A549 treated with DMSO at 1 μM for 4 hours (cell line): ENCODE measurements around the gene WDR43. TPM values are rescaled to one million over a fixed set of nuclear protein-coding genes. Genes with fewer than 3 reads are reported as not detected.

Experiments used
- total RNA-seq: library from RNA; stranded (reverse); fragments of 200-300 nt; extraction: Qiagen RNA extraction; gene quantifications from 5 replicates; pipeline ENCODE4 v1.2.3, GENCODE V29; 2022; ENCODE audit warnings: low read depth

The WDR43 gene, protein sequence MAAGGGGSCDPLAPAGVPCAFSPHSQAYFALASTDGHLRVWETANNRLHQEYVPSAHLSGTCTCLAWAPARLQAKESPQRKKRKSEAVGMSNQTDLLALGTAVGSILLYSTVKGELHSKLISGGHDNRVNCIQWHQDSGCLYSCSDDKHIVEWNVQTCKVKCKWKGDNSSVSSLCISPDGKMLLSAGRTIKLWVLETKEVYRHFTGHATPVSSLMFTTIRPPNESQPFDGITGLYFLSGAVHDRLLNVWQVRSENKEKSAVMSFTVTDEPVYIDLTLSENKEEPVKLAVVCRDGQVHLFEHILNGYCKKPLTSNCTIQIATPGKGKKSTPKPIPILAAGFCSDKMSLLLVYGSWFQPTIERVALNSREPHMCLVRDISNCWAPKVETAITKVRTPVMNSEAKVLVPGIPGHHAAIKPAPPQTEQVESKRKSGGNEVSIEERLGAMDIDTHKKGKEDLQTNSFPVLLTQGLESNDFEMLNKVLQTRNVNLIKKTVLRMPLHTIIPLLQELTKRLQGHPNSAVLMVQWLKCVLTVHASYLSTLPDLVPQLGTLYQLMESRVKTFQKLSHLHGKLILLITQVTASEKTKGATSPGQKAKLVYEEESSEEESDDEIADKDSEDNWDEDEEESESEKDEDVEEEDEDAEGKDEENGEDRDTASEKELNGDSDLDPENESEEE
- 84.5 to 107 TPM (median 96.4 TPM) in 5 replicates for total RNA-seq

DNA sequence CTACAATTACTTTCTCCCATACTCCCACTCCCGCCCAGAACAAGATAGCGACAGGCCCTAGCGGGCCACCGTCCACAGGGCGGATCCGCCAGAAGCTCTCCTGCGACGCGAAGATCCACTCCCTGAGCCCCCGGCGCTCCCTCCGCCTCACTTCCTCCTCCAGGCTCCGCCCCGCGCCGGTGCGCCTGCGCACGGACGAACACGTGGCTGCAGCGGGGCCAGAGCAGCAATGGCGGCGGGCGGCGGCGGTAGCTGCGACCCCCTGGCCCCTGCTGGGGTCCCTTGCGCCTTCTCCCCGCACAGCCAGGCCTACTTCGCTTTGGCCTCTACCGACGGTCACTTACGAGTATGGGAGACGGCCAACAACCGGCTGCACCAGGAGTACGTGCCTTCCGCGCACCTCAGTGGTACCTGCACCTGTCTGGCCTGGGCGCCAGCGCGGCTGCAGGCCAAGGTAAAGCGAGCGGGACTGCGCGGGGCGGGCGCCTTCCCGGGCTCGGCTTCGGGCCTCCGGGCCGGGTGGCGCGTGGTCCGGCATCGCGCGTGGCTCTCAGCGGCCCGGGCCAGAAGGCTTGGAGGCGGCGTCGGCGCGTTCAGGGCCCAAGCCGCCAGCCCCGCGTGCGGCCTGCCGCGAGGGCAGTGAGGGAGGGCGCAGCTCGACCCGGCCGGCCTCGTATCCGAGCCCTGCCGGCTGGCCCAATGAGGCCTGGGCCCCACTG, at the start of gene WDR43:
WDR43 (plus strand) TSS at position 198 of the 719 bp plus-strand sequence; CDS start at position 230, 32 bp downstream.

DNA sequence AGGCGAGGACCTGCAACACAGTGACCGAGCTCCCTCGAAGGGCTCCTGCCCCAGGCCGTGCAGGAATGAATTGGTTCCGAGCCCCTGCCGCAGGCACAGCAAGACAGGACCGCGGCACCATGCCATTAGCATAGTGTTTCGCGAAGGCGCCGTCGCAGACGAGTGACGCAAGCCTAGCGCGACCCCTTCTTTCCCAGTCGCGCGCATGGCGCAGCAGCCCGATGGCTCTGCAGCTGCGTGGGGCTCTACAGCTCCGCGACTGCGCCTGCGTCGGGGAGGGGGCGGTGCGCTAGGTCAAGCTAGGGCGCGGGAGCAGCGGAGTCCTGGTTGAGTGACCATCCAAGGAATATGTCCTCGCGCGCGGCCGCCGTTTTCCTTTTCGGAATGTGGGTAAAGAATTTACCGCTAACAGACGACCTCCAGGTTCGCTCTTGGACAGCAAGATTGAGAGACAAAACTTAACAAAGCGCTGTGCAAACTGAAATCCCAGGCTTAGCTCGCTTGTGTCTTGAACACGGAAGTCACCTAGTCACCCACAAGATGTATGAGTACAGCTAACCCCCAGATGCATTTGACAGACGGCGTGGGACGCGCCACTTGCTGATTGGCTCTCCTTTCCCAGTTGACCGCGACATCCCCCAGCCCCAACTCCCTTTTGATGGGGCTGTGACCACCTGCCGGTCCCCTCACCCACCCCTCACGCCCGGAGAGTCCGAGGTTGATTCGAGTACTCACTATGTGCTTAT, 24.1 kb upstream of the WDR43 start, which contains the start of gene TRMT61B:
TRMT61B (minus strand) TSS at position 164 of the 746 bp plus-strand sequence; CDS start at position 132, 32 bp downstream.

GRCh38 chr2:28981016-28981441, 86.6 kb downstream of the WDR43 start, which contains the start of gene TOGARAM2:
TOGARAM2 (plus strand) TSS chr2:28981298; CDS start chr2:28994835, 13,537 bp downstream.

Other genes with a start within 250 kb of the WDR43 start
- gene PPP1CB, start 142.8 kb upstream of the WDR43 start, total RNA-seq: 98.9 to 160 TPM (median 133 TPM) in 5 replicates
- gene SPDYA, start 83.8 kb upstream of the WDR43 start, total RNA-seq: 0.15 to 0.39 TPM (median 0.20 TPM) in 5 replicates
- gene TRMT61B, start 24.4 kb upstream of the WDR43 start, total RNA-seq: 15.9 to 18.2 TPM (median 17.7 TPM) in 5 replicates
- 0.12 to 0.33 TPM (median 0.15 TPM) in 5 replicates for gene TOGARAM2, start 86.6 kb downstream of the WDR43 start, total RNA-seq
- not detected in 5 replicates for gene PCARE, start 179.9 kb downstream of the WDR43 start, total RNA-seq
- gene CLIP4, start 220.7 kb downstream of the WDR43 start, total RNA-seq: 22.4 to 33.0 TPM (median 30.0 TPM) in 5 replicates